Measurements from ENCODE around the gene XRCC1. TPM values are rescaled to one million over a fixed set of nuclear protein-coding genes. Genes with fewer than 3 reads are reported as not detected.
"Not testable (repeated sequence)": the region's sequence is repeated elsewhere in the genome, so short reads cannot be mapped to it uniquely, and the experiment has no call there.

Gene XRCC1
- polyA plus RNA-seq, 3 donors: 61.0 to 81.4 (median 73.1) TPM

- no peak for DNase-seq (ENCODE audit: extremely low read depth in 1 of 11, low read depth in 9 of 11, low spot score in 4 of 11)
Observed at GRCh38 chr19:43589678-43590077, 14.4 kb upstream of the XRCC1 start.

- DNase-seq (ENCODE audit: extremely low read depth in 1 of 11, low read depth in 9 of 11, low spot score in 4 of 11): no peak
Observed at GRCh38 chr19:43589277-43589676, 13.9 kb upstream of the XRCC1 start.

GRCh38 chr19:43587029-43587428 lies 11.7 kb upstream of the XRCC1 start:
- not testable (repeated sequence) for DNase-seq (ENCODE audit: extremely low read depth in 1 of 11, low read depth in 9 of 11, low spot score in 4 of 11)

DNA sequence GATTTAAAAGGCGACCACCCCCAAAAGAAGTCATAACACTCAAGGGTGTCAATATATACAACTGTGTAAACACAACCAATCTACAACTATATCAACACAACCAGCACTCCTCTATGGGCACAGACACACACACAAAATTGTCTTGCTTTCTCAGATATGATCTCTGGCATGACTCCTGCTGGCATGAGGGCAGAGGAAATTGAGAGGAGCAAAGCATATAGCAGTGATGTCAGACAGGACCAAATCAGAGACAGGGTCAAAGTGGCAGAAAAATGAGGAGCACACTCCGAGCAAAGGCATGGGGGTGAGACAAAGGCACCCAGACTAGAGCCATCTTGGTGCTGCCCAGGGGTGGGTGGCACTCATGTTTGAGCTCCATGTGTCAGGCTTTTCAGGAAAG lies 11.0 kb upstream of the XRCC1 start:
- DNase-seq (ENCODE audit: extremely low read depth in 1 of 11, low read depth in 9 of 11, low spot score in 4 of 11): no peak

- no peak for DNase-seq (ENCODE audit: extremely low read depth in 1 of 11, low read depth in 9 of 11, low spot score in 4 of 11)
Observed at GRCh38 chr19:43584484-43584883, 9.2 kb upstream of the XRCC1 start.

- no peak for DNase-seq (ENCODE audit: extremely low read depth in 1 of 11, low read depth in 9 of 11, low spot score in 4 of 11)
Observed at GRCh38 chr19:43582495-43582894, 7.2 kb upstream of the XRCC1 start.

DNA sequence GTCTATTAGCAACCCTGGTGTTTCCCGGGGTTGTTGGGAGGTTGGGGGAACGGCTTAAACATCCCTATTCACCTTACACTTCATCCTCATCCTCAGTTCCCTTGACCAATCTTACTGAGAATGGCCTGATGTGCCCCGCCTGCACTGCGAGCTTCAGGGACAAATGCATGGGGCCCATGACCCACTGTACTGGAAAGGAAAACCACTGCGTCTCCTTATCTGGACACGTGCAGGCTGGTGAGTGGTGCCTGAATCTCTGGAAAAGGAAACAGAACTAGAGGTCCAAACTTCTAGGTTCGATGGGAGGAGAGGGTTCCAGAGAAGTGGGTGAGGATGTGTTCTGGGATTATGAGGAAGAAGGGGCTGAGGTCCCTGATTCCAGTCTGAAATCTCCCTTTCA lies 6.1 kb upstream of the XRCC1 start:
- no peak for DNase-seq (ENCODE audit: extremely low read depth in 1 of 11, low read depth in 9 of 11, low spot score in 4 of 11)

GRCh38 chr19:43578787-43579186 lies 3.5 kb upstream of the XRCC1 start:
- DNase-seq (ENCODE audit: extremely low read depth in 1 of 11, low read depth in 9 of 11, low spot score in 4 of 11): no peak

- no peak for DNase-seq (ENCODE audit: extremely low read depth in 1 of 11, low read depth in 9 of 11, low spot score in 4 of 11)
Observed at GRCh38 chr19:43575955-43576878, 890 bp upstream of the XRCC1 start.

GRCh38 chr19:43574424-43575155 lies 737 bp downstream of the XRCC1 start:
- no peak for DNase-seq (ENCODE audit: extremely low read depth in 1 of 11, low read depth in 9 of 11, low spot score in 4 of 11)

GRCh38 chr19:43572171-43572588 lies 3.1 kb downstream of the XRCC1 start:
- no peak for DNase-seq (ENCODE audit: extremely low read depth in 1 of 11, low read depth in 9 of 11, low spot score in 4 of 11)

- no peak for DNase-seq (ENCODE audit: extremely low read depth in 1 of 11, low read depth in 9 of 11, low spot score in 4 of 11)
Observed at GRCh38 chr19:43570174-43570791, 5.0 kb downstream of the XRCC1 start.

DNA sequence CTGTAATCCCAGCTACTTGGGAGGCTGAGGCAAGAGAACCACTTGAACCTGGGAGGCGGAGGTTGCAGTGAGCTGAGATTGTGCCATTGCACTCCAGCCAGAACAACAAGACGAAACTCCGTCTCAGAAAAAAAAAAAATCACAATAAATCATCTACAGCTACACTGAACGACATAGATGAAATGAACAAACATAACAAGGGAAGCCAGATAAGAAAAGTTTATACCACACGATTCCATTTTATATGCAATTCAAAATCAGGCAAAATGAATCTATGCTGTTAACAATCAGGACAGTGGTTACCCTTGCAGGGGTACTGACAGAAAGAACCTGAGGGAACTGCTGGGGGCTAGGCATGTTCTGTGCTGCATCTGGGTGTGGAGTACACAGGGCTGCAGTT lies 5.7 kb downstream of the XRCC1 start:
- DNase-seq (ENCODE audit: extremely low read depth in 1 of 11, low read depth in 9 of 11, low spot score in 4 of 11): no peak

- no peak for DNase-seq (ENCODE audit: extremely low read depth in 1 of 11, low read depth in 9 of 11, low spot score in 4 of 11)
Observed at GRCh38 chr19:43564800-43565199, 10.5 kb downstream of the XRCC1 start.

DNA sequence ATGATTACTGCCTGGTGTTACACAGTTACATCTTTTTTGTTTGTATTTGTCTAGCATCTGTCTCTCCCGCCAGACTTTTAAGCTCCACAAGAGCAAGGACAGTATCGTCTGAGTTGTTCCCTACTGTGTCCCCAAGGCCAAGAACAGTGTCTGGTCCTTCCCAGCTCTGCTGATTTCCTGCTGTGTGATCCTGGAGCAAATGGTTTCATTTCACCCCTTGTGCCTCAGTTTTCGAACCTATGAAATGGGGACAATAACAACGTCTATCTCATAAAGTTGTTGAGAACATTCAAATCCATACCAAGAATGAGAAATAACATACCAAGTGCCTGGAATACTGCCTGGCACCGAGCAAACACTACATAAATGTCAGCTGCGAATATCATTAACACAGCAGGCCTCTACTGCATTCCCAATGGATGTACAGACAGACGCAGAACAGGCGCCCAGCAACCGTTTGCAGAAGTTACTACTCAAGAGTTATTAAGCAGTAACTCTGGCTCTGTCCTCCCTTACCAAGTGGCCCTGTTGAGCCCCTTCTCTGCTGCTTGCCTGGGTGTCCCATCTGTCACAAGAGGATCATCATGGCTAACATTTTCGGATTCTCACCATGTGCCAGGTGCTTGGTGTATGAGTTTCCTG lies 11.4 kb downstream of the XRCC1 start:
- DNase-seq (ENCODE audit: extremely low read depth in 1 of 11, low read depth in 9 of 11, low spot score in 4 of 11): no peak

DNA sequence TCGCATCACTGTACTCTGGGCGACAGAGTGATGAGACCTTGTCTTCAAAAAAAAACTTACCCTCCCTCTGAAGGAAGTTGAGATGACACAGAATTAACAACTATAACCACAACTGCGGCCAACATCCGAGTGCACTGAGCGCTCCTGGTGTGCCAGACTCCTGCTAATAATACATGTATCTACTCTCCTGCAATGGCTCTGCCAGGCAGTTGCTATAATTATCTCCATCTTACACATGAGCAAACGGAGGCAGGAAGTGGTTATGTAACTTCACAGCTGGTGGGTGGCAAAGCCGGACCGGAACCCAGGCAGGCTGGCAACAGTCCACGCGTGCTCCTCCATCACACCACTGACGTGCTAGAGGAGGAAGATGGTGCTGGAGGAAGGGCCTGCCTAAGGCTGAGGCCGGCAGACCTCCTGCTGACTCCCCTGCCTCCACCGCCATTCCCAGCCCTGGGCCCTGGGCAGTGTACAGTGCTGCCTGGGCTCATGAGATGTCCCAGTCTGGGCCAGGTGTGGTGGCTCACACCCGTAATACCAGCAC lies 12.6 kb downstream of the XRCC1 start:
- DNase-seq (ENCODE audit: extremely low read depth in 1 of 11, low read depth in 9 of 11, low spot score in 4 of 11): no peak

GRCh38 chr19:43562226-43562697 lies 13.1 kb downstream of the XRCC1 start:
- DNase-seq (ENCODE audit: extremely low read depth in 1 of 11, low read depth in 9 of 11, low spot score in 4 of 11): no peak

GRCh38 chr19:43561139-43561970 lies 14.0 kb downstream of the XRCC1 start:
- DNase-seq (ENCODE audit: extremely low read depth in 1 of 11, low read depth in 9 of 11, low spot score in 4 of 11): no peak
